NK-92 (cell line): ENCODE data around the gene ENTREP3.
"Not testable (repeated sequence)": the region's sequence is repeated elsewhere in the genome, so short reads cannot be mapped to it uniquely, and the experiment has no call there.

Experiments used
- DNase-seq: peaks from one replicate; lab custom pipeline; 2025; ENCODE audit not compliant: unreplicated experiment; lab: John Stamatoyannopoulos, UW

The ENTREP3 gene, protein sequence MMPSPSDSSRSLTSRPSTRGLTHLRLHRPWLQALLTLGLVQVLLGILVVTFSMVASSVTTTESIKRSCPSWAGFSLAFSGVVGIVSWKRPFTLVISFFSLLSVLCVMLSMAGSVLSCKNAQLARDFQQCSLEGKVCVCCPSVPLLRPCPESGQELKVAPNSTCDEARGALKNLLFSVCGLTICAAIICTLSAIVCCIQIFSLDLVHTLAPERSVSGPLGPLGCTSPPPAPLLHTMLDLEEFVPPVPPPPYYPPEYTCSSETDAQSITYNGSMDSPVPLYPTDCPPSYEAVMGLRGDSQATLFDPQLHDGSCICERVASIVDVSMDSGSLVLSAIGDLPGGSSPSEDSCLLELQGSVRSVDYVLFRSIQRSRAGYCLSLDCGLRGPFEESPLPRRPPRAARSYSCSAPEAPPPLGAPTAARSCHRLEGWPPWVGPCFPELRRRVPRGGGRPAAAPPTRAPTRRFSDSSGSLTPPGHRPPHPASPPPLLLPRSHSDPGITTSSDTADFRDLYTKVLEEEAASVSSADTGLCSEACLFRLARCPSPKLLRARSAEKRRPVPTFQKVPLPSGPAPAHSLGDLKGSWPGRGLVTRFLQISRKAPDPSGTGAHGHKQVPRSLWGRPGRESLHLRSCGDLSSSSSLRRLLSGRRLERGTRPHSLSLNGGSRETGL

GRCh38 chr1:155255243-155256007 lies at the start of gene ENTREP3:
Gene ENTREP3, minus strand, starts transcription at chr1:155255483. Its CDS starts 606 bp downstream, at chr1:155254877.
- DNase-seq: no peak

DNA sequence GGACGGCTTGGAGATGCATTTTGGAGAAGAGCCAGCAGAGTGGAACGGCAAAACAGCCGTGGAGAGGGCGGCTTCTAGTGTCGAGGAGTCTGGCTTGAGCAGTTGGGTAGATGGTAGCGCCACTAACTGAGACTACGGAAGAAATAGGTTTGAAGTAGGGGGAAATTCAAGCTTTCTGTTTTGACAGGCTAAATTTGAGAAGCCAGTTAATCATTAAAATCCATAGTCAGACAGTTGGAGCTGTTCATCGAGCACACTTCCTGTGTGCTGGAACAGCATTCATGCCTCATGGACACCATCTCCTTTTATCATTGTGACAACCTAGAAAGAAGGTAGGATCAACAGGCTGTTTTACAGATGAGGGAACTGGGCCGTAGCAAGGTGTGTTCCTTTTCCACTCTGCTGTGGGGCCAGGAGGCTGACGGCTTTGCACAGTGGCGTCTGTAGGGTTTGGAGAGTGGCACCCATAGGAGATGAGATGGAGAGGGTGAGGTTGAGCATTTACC lies 49.3 kb upstream of the ENTREP3 start:
- DNase-seq: no peak

- DNase-seq: no peak
Observed at GRCh38 chr1:155301342-155301841, 46.1 kb upstream of the ENTREP3 start, which contains the start of gene PKLR. Gene PKLR, minus strand, starts transcription at chr1:155301438. Its CDS starts 43 bp downstream, at chr1:155301395.

- no peak for DNase-seq
Observed at GRCh38 chr1:155300553-155301329, 45.5 kb upstream of the ENTREP3 start.

- no peak for DNase-seq
Observed at GRCh38 chr1:155300024-155300423, 44.7 kb upstream of the ENTREP3 start.

DNA sequence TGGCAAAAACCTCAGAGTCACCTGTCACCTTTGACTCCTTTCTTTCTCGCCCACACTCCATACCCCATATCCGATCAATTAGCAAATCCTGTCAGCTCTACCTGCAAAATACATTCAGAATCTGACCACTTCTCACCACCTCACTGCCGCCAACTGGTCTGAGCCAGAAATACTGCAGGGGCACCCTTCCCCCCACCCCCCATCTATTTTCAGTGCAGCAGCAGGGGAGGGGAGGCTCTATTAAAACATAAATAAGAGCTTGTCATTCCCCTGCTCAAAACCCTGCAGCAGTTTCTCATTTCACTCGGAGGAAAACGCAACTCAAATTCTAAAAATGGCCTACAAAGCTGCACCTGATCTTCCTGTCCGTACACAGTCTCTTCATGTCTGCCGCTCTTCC lies 42.1 kb upstream of the ENTREP3 start:
- DNase-seq: no peak

GRCh38 chr1:155296661-155297060 lies 41.4 kb upstream of the ENTREP3 start:
- DNase-seq: no peak

- DNase-seq: no peak
Observed at GRCh38 chr1:155295942-155296267, 40.6 kb upstream of the ENTREP3 start.

GRCh38 chr1:155295183-155295941 lies 40.1 kb upstream of the ENTREP3 start:
- no peak for DNase-seq

GRCh38 chr1:155294520-155295182 lies 39.4 kb upstream of the ENTREP3 start:
- no peak for DNase-seq

DNA sequence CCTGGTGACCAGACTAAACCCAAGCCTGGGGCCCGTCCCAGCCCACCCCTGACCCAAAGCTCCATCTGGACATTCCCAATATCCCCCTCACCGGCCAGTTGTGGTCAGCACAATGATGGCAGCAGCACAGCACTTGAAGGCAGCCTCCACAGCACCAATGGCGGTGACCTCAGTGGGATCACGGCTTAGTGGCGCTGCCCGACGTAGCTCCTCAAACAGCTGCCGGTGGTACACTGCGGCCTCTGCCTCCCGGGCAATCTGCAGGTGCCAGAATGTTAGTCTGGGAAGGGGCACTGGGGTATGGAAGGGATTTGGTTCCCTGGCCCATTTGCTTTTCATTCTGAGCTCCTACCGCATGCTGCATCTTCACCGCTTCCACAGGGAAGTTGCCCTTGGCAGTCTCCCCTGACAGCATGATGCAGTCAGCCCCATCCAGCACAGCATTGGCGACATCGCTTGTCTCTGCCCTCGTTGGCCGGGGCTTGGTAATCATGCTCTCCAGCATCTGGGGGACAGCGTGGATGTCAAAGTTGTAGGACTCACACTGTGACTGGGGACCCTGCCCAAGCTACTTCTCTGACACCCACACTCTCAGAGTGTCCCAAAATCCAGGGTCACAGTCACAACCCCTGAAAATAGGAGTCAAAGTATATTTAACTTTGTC lies 37.9 kb upstream of the ENTREP3 start:
- no peak for DNase-seq

GRCh38 chr1:155291006-155291405 lies 35.7 kb upstream of the ENTREP3 start:
- DNase-seq: not testable (repeated sequence)

- DNase-seq: no peak
Observed at GRCh38 chr1:155287987-155288543, 32.8 kb upstream of the ENTREP3 start.

GRCh38 chr1:155286544-155286943 lies 31.3 kb upstream of the ENTREP3 start:
- DNase-seq: no peak

GRCh38 chr1:155285631-155286044 lies 30.4 kb upstream of the ENTREP3 start:
- no peak for DNase-seq

DNA sequence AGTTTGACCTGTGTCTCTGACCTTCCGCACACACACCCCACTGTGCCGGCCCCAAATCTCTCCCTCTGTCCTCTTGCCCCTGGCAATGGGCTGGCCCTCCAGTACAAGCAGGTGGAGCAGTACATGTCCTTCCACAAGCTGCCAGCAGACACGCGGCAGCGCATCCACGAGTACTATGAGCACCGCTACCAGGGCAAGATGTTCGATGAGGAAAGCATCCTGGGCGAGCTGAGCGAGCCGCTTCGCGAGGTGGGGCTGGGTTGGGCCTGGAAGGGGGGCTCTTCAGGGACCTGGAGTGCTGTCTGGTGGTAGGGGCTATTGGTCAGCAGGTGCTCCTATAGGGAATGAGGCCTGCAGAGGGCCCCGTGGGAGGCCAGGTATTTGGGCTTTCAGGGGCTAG lies 29.8 kb upstream of the ENTREP3 start:
- no peak for DNase-seq

GRCh38 chr1:155284476-155284875 lies 29.2 kb upstream of the ENTREP3 start:
- DNase-seq: no peak

GRCh38 chr1:155282488-155283091 lies 27.3 kb upstream of the ENTREP3 start:
- no peak for DNase-seq
